Spleen (tissue), 11 donors: Measurements from ENCODE around the gene MAP4K1. TPM values are rescaled to one million over a fixed set of nuclear protein-coding genes. Genes with fewer than 3 reads are reported as not detected.

Experiments
- DNase-seq: peaks from one replicate; pipeline ENCODE4 v3.0.0-alpha.2; 2020
- H3K27ac ChIP-seq, 8 donors: fragments of 200-600 bp; sonication (generic) in 7 of 8; 1 replicate in 4 of 8; 2 replicates in 4 of 8; pipeline versions ENCODE4 v1.5.0 to v1.8.0; 2016 to 2021; ENCODE audit warnings: inconsistent platforms in 4 of 8, mild to moderate bottlenecking in 4 of 8, moderate library complexity in 1 of 8
- H3K27me3 ChIP-seq, 7 donors: fragments of 200-600 bp; sonication (generic) in 6 of 7; replicated peaks in 1 of 7; 1 replicate in 4 of 7; 2 replicates in 3 of 7; pipeline versions ENCODE4 v1.5.0 to v1.8.0; 2016 to 2021; ENCODE audit warnings: inconsistent platforms in 3 of 7, mild to moderate bottlenecking in 1 of 7
- H3K36me3 ChIP-seq, 6 donors: fragments of 200-600 bp; sonication (generic) in 5 of 6; 1 replicate in 4 of 6; 2 replicates in 2 of 6; pipeline versions ENCODE4 v1.5.0 to v1.8.0; 2016 to 2021; ENCODE audit warnings: inconsistent platforms in 2 of 6
- H3K4me1 ChIP-seq, 6 donors: fragments of 200-600 bp; sonication (generic) in 5 of 6; 1 replicate in 3 of 6; 2 replicates in 3 of 6; pipeline versions ENCODE4 v1.5.0 to v1.8.0; 2016 to 2021; ENCODE audit warnings: inconsistent platforms in 3 of 6
- H3K4me3 ChIP-seq, 8 donors: fragments of 200-600 bp; sonication (generic) in 7 of 8; 1 replicate in 4 of 8; 2 replicates in 4 of 8; pipeline versions ENCODE4 v1.5.0 to v1.8.0; 2016 to 2021; ENCODE audit warnings: inconsistent platforms in 4 of 8, mild to moderate bottlenecking in 4 of 8, moderate library complexity in 2 of 8
- H3K9me3 ChIP-seq, 8 donors: fragments of 200-600 bp; sonication (generic) in 7 of 8; 1 replicate in 4 of 8; 2 replicates in 4 of 8; pipeline versions ENCODE4 v1.5.0 to v1.8.0; 2016 to 2021; ENCODE audit warnings: inconsistent platforms in 4 of 8
- POLR2A ChIP-seq, 3 donors: fragments of 450-650 bp; IDR thresholded peaks; one replicate each; pipeline ENCODE4 v1.5.1; 2017; ENCODE audit warnings: antibody characterized with exemption in 3 of 3, mild to moderate bottlenecking in 1 of 3
- POLR2AphosphoS5 ChIP-seq, 3 donors: sonication (generic); formaldehyde crosslinking; IDR thresholded peaks; one replicate each; pipeline ENCODE4 v1.5.1; 2017; ENCODE audit warnings: antibody characterized with exemption in 3 of 3
- WGBS, 5 donors: extraction: QIAGEN DNeasy Blood & Tissue Kit in 3 of 5; methylation state at CpG; one replicate each; pipeline versions ENCODE4 v1.1.5 to v1.1.7; 2013 to 2018; 5-methylcytosine and 5-hydroxymethylcytosine counted together
- intact Hi-C: fragments of 100-400 bp; cut with DNase I; formaldehyde crosslinking; loops from one replicate; pipeline ENCODE4 v1.15.0; 2023; ENCODE audit warnings: low total_unique reads
- polyA plus RNA-seq, 3 donors: library from polyadenylated mRNA; stranded (reverse); fragments of 200-250 nt; gene quantifications; one replicate each; pipeline ENCODE4 v1.2.1, GENCODE V29; 2013
- total RNA-seq, 7 donors: library from RNA; depleted of rRNA in 3 of 7; stranded (reverse); fragments of >200 nt in 3 of 7; fragmentation: NEBNext Ultra II Directional in 4 of 7; extraction: Animal tissue kit (Norgen Biotek cat#: 25700) in 4 of 7; gene quantifications; one replicate each; pipeline versions ENCODE4 v1.1.0 to v1.2.1, GENCODE V29; 2016 to 2021
- TF ChIP-seq, protein P1 (sequence below), 11 experiments: fragments of 200-600 bp in 7 of 11; fragments of 450-650 bp in 4 of 11; sonication (generic) in 4 of 11; IDR thresholded peaks in 8 of 11; conservative IDR thresholded peaks in 3 of 11; 1 replicate in 7 of 11; 2 replicates in 4 of 11; pipeline versions ENCODE4 v1.4.0 to v1.8.0; 2016 to 2021; ENCODE audit warnings: antibody characterized with exemption in 11 of 11, inconsistent platforms in 4 of 11, mild to moderate bottlenecking in 1 of 11
- donor health status: healthy with polysubstance abuse.
- donor health status: DM: no; HTN: no; CAD: no; lungs with moderate emphysema.
- donor health status: DM: no; HTN: no; CAD: no.
- donor health status: Bipolar disorder and iron deficiency.
- donor health status: healthy.
- donor health status: DM: no; HTN: no; CAD: no.
- donor health status: DM: yes; HTN: yes; CAD: no.

MAP4K1 gene
- total and polyA plus RNA-seq, 10 donors: 58.2 to 163 (median 123) TPM

DNA sequence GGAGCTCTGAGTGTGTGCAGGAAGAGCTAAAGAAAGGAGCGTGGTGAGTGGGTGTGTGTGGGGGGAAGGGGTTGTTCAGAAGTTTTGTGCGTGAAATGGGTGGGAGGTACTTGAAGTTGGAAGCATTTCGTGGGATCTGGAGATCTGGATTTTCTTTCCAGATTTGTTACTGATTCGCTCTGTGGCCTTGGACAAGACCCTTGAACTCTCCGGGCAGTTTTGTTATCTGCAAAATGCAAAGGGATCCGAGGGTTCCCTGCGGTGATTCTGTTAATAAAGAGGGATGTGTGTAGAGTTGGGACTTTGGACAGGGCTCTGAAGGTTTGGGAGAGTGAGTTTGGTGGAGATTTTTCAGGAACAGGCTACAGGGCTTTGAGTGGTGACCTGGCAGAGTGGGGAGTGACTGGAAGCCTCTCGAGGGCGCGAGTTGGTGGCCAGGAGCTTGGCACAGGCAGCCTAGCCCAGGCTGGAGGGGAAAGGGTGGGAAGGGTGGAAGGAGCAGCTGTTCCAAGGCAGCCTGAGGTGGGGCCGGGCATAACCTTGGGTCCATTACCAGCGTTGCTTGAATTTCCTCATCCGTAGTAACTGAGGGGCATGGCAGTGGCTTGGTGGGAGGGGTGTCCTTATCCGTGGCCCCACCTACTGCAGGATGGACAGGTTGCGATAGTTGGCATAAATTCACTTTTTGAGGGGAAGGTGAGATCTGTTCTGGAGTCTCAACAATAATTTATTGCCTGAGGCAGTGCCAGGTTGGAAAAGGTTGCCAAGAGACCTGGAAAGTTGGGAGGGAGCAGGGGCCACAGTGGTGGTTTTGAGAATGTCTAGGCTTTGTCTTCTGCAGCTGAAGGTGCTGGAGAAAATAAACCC is 31.8 kb upstream of the MAP4K1 start:
- no peaks in the 10 kb centered on the region for H3K27me3 ChIP-seq
- no peaks in the 10 kb centered on the region for H3K9me3 ChIP-seq
- peaks cover 44 to 74% (median 63%) of the 10 kb centered on the region in 6 donors for H3K4me1 ChIP-seq
- peak overlapping the region; percentile 76 to 94 (median 86) for H3K4me3 ChIP-seq
- H3K36me3 ChIP-seq: peaks cover 0 to 7% (median 0%) of the 10 kb centered on the region in 6 donors
- peak; percentile 85 for DNase-seq
- H3K27ac ChIP-seq: peak overlapping the region; percentile 81 to 94 (median 92)
- intact Hi-C loops: loop anchor here (10.0 kb wide), 1 partner anchor 55 kb away; no protein-coding TSS in a partner anchor
- 17 to 30% (median 23%) methylated on average over 15 of the region's 15 CpGs for WGBS, 5 donors
- TF ChIP-seq POLR2AphosphoS5 (IDR thresholded peaks at IDR 0.05) (peak; percentile 66 to 79 (median 73)), POLR2A (IDR thresholded peaks at IDR 0.05) (no peak)
- TF ChIP-seq, protein P1, sequence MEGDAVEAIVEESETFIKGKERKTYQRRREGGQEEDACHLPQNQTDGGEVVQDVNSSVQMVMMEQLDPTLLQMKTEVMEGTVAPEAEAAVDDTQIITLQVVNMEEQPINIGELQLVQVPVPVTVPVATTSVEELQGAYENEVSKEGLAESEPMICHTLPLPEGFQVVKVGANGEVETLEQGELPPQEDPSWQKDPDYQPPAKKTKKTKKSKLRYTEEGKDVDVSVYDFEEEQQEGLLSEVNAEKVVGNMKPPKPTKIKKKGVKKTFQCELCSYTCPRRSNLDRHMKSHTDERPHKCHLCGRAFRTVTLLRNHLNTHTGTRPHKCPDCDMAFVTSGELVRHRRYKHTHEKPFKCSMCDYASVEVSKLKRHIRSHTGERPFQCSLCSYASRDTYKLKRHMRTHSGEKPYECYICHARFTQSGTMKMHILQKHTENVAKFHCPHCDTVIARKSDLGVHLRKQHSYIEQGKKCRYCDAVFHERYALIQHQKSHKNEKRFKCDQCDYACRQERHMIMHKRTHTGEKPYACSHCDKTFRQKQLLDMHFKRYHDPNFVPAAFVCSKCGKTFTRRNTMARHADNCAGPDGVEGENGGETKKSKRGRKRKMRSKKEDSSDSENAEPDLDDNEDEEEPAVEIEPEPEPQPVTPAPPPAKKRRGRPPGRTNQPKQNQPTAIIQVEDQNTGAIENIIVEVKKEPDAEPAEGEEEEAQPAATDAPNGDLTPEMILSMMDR (IDR thresholded peaks at IDR 0.05 in 8 of 11, conservative IDR thresholded peaks at IDR 0.05 in 3 of 11): no peak

DNA sequence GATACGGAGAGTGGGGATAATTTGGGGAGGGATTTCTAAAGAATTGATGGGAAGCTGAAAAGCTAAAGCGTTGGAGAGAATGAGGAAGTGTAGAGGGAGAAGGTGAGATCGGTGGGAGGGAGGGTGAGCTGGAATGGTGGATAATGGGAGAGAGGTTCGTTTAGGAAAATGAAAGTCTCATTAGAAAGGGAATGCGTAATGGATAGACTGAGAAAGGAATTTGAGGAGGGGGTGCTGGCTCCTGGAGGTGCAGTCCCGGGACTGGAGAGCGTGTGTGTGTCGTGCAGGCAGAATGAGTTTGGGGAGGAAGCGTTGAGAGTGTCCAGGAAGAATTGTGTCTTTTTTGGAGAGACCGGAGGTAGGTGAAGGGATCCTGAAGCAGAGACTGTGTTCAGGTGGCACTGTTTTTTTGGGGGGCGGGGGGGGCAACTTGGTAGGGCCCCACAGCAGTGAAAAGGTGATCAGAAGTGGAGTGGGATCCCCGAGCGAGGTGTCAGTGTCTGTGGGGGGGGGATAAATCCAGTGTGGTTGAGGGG is 31.1 kb upstream of the MAP4K1 start:
- peak overlapping the region; percentile 76 to 94 (median 86) for H3K4me3 ChIP-seq
- intact Hi-C loops: no loop called here
- peaks cover 37 to 67% (median 56%) of the 10 kb centered on the region in 6 donors for H3K4me1 ChIP-seq
- H3K27me3 ChIP-seq: no peaks in the 10 kb centered on the region
- DNase-seq: no peak
- WGBS, 5 donors: 0 to 2% (median 1%) methylated on average over 13 of the region's 13 CpGs
- H3K27ac ChIP-seq: peak overlapping the region; percentile 81 to 94 (median 92)
- TF ChIP-seq POLR2AphosphoS5 (IDR thresholded peaks at IDR 0.05) (no peak), POLR2A (IDR thresholded peaks at IDR 0.05) (no peak)
- TF ChIP-seq, protein P1 (IDR thresholded peaks at IDR 0.05 in 8 of 11, conservative IDR thresholded peaks at IDR 0.05 in 3 of 11): no peak
- no peaks in the 10 kb centered on the region for H3K9me3 ChIP-seq
- H3K36me3 ChIP-seq: no peaks in the 10 kb centered on the region

DNA sequence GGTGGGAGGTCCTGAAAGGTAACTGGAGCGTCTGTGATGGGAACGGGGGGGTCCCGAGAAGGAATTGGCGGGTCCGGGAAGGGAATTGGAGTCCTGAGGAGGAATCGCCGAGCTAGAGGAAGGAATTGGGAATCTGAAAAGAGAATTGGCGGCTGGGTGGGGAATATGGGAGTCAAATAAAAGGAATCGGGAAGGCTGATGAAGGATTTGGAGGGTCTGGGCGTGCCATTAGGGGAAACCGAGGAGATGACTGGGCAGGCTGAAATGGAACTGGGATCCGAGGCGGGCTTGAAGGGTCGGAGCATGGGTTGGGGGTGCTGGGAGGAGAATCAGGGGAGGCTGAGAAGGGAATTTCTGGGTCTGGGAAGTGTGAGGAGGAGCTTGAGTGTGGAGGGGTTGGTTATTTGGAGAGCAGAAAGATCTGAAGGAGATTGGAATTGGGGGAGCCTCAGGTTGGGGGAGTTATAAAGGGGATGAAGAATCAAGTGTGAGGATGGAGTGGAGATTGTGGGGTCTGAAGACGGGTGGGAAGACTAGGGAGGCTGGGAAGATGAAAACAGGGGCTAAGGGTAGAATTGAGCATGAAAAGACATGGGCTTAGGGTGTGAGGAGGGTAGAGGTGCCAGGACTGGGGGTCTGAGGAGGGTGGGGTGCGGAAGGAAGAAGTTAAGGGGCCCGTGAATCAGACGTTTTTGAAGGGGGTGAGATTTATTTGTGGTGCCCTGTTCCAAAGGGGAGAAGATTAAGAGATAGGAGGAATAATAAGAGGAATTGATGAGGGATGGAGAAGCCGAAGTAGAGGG is 30.4 kb upstream of the MAP4K1 start:
- TF ChIP-seq, protein P1 (IDR thresholded peaks at IDR 0.05 in 8 of 11, conservative IDR thresholded peaks at IDR 0.05 in 3 of 11): no peak
- TF ChIP-seq POLR2A (IDR thresholded peaks at IDR 0.05): no peak
- TF ChIP-seq POLR2AphosphoS5 (IDR thresholded peaks at IDR 0.05): no peak
- no peaks in the 10 kb centered on the region for H3K27me3 ChIP-seq
- peak overlapping the region; percentile 80 to 94 (median 92) for H3K27ac ChIP-seq
- no peaks in the 10 kb centered on the region for H3K36me3 ChIP-seq
- peak overlapping the region; percentile 76 to 94 (median 86) for H3K4me3 ChIP-seq
- intact Hi-C loops: no loop called here
- DNase-seq: no peak
- 0 to 1% (median 1%) methylated on average over 19 of the region's 19 CpGs for WGBS, 5 donors
- no peaks in the 10 kb centered on the region for H3K9me3 ChIP-seq
- peaks cover 31 to 61% (median 49%) of the 10 kb centered on the region in 6 donors for H3K4me1 ChIP-seq
